Rectal smooth muscle tissue (tissue), 1 donor: ENCODE results near the gene PDE4D.

Experiments used
- H3K27ac ChIP-seq: one replicate; pipeline ENCODE4 v1.7.0; 2013; ENCODE audit warnings: low read depth, low read length, inconsistent platforms
- H3K27me3 ChIP-seq: one replicate; pipeline ENCODE4 v1.7.0; 2013; ENCODE audit warnings: low read length; ENCODE audit not compliant: control insufficient read depth, insufficient read depth
- H3K36me3 ChIP-seq: one replicate; pipeline ENCODE4 v1.7.0; 2013; ENCODE audit warnings: low read length; ENCODE audit not compliant: control insufficient read depth, insufficient read depth
- H3K4me1 ChIP-seq: one replicate; pipeline ENCODE4 v1.7.0; 2013; ENCODE audit warnings: low read length; ENCODE audit not compliant: control insufficient read depth, insufficient read depth
- H3K4me3 ChIP-seq: one replicate; pipeline ENCODE4 v1.7.0; 2013; ENCODE audit warnings: low read length
- H3K9ac ChIP-seq: one replicate; pipeline ENCODE4 v1.7.0; 2013; ENCODE audit warnings: low read length

The PDE4D gene

DNA sequence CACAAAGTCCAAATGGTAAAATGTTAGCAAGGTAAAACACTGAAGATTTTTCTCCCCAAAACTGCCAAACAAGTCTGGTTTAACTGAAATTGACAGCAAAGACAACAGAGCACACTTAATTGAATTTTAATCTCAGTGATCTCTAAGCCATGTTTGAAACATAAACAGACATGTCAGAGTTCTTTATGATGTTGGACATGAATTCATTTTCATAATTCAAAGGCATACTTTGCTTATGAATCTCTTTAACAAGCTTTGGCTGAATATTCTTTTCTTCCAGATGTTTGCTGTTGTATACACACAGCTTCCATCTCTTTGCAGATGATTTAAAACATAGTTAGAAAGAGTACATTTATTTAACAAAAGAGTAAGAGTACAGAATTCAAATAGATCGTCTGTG is 801.6 kb downstream of the PDE4D start:
- Histone ChIP-seq H3K27me3 (no peaks in the 10 kb centered on the region), H3K27ac (no peak overlapping the region), H3K9ac (no peak overlapping the region), H3K36me3 (no peaks in the 10 kb centered on the region), H3K4me3 (no peak overlapping the region), H3K4me1 (peaks cover 15% of the 10 kb centered on the region)

DNA sequence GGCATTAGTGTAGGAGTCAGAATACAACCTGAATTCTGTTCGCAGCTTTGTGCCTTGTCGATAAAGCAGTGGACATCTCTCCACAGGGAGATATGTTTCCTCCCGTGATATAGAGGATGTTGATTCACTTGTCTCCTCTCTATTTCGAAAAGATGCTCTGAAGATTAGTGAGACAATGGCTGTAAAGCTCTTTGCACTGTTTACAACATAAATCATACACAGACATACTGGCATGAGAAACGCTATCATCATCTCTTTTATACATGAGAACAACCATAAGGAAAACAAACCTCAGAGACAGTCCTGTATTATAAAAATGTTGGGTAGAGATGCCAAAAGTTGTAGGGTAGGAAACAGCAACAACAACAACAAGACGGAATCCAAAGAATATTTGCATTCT is 803.2 kb downstream of the PDE4D start:
- Histone ChIP-seq H3K4me1 (peaks cover 14% of the 10 kb centered on the region), H3K9ac (no peak overlapping the region), H3K27me3 (no peaks in the 10 kb centered on the region), H3K36me3 (no peaks in the 10 kb centered on the region), H3K4me3 (no peak overlapping the region), H3K27ac (no peak overlapping the region)

GRCh38 chr5:59089767-59090166 is 803.8 kb downstream of the PDE4D start:
- peaks cover 11% of the 10 kb centered on the region for H3K4me1 ChIP-seq
- H3K9ac ChIP-seq = no peak overlapping the region
- H3K27me3 ChIP-seq = no peaks in the 10 kb centered on the region
- no peak overlapping the region for H3K27ac ChIP-seq
- H3K4me3 ChIP-seq = no peak overlapping the region
- H3K36me3 ChIP-seq = no peaks in the 10 kb centered on the region

DNA sequence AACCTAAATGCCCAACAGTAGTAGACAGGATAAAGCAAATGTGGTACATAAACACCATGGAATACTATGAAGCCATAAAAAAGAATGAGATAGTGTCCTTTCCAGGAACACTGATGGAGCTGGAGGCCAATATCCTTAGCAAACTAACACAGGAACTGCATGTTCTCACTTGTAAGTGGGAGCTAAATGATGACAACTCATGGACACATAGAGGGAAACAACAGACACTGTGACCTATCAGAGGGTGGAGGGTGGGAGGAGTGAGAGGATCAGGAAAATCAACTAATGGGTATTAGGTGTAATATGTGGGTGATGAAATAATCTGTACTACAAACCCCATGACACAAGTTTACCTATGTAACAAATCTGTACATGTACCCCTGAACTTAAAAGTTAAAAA is 805.0 kb downstream of the PDE4D start:
- Histone ChIP-seq H3K36me3 (no peaks in the 10 kb centered on the region), H3K4me1 (peaks cover 11% of the 10 kb centered on the region), H3K27me3 (no peaks in the 10 kb centered on the region), H3K9ac (no peak overlapping the region), H3K27ac (no peak overlapping the region), H3K4me3 (no peak overlapping the region)

GRCh38 chr5:59086024-59086423 is 807.5 kb downstream of the PDE4D start:
- Histone ChIP-seq H3K4me3 (no peak overlapping the region), H3K36me3 (no peaks in the 10 kb centered on the region), H3K9ac (no peak overlapping the region), H3K27me3 (no peaks in the 10 kb centered on the region), H3K4me1 (no peaks in the 10 kb centered on the region), H3K27ac (no peak overlapping the region)

GRCh38 chr5:59081693-59082092 is 811.8 kb downstream of the PDE4D start:
- Histone ChIP-seq H3K27ac (no peak overlapping the region), H3K9ac (no peak overlapping the region), H3K4me1 (peaks cover 6% of the 10 kb centered on the region), H3K27me3 (no peaks in the 10 kb centered on the region), H3K36me3 (no peaks in the 10 kb centered on the region), H3K4me3 (no peak overlapping the region)

GRCh38 chr5:59079622-59080620 is 813.6 kb downstream of the PDE4D start:
- no peak overlapping the region for H3K9ac ChIP-seq
- H3K27ac ChIP-seq = peak overlapping the region; percentile 54
- no peaks in the 10 kb centered on the region for H3K36me3 ChIP-seq
- peaks cover 6% of the 10 kb centered on the region for H3K4me1 ChIP-seq
- H3K4me3 ChIP-seq = no peak overlapping the region
- H3K27me3 ChIP-seq = no peaks in the 10 kb centered on the region

- Histone ChIP-seq H3K36me3 (no peaks in the 10 kb centered on the region), H3K27ac (no peak overlapping the region), H3K4me3 (no peak overlapping the region)
Observed at GRCh38 chr5:59071755-59072549, 821.6 kb downstream of the PDE4D start.

GRCh38 chr5:59069438-59070079 is 824.0 kb downstream of the PDE4D start:
- H3K4me1 ChIP-seq = no peaks in the 10 kb centered on the region
- no peaks in the 10 kb centered on the region for H3K27me3 ChIP-seq
- H3K4me3 ChIP-seq = no peak overlapping the region
- H3K36me3 ChIP-seq = no peaks in the 10 kb centered on the region
- no peak overlapping the region for H3K9ac ChIP-seq
- peak overlapping the region; percentile 29 for H3K27ac ChIP-seq

More at GRCh38 chr5:59071755-59072549, 821.6 kb downstream of the PDE4D start:
- Histone ChIP-seq H3K9ac (no peak overlapping the region), H3K4me1 (no peaks in the 10 kb centered on the region), H3K27me3 (no peaks in the 10 kb centered on the region)

DNA sequence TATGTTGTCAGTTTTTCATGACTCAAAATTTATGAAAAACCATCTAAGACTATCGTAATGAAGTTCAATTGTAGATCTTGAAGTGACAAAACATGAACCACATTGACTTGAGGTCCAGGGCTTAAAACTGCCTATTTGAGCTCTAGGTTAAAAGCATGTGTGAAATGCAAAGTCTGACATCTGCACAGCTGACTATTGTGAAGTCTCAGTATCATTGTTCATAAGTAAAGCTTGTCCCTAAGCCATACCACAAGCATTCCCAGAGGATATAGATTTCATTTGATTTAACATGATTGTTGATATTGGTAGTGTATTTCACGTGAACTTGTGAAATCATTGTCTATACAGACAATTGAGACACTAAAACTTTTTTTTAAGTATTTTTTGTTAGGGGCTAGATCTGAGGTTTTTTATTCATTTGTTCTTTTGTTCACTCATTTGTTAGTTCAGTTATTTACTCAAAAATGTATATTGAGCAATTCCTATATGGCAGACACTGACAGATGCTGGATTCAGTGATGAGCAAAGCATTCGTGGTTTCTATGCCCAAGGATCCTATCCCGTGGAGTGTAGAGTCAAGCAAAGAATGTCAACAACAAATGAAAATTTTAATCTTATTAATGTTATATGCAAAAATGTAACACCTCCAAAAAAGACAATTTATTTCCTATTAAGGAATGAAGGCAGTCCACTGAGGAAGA is 825.4 kb downstream of the PDE4D start:
- no peaks in the 10 kb centered on the region for H3K27me3 ChIP-seq
- H3K4me3 ChIP-seq = no peak overlapping the region
- no peak overlapping the region for H3K9ac ChIP-seq
- no peak overlapping the region for H3K27ac ChIP-seq
- H3K36me3 ChIP-seq = no peaks in the 10 kb centered on the region
- H3K4me1 ChIP-seq = no peaks in the 10 kb centered on the region

DNA sequence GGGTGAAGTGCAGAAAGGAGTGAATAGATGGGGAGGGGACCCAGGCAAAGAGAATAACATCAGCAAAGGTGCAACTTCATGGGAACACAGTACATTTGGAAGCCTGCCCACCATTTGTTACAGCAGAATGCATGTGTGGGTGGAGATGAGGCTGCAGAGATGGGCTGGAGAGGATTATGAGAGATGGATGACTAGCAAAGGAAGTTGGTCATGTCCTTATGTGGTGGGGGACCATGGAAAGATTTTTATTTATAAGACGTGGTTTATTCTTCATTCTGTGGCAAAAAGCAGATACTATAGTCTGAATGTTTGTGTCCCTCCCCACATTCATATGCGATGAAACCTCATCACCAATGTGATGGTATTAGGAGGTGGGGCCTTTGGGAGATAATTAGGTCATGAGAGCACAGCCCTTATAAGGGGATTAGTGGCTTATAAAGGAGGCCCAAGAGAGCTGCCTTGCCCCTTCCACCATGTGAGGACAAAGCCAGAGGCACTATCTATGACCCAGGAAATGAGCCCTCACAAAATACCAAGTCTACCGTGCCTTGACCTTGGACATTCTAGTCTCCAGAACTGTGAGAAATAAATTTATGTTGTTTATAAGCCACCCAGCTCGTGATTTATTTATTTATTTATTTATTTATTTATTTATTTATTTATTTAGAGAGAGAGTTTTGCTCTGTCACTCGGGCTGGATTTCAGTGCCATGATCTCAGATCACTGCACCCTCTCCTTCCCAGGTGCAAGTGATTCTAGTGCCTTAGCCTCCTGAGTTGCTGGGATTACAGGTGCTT is 827.0 kb downstream of the PDE4D start:
- no peak overlapping the region for H3K9ac ChIP-seq
- H3K4me3 ChIP-seq = no peak overlapping the region
- peaks cover under 1% of the 10 kb centered on the region for H3K4me1 ChIP-seq
- no peak overlapping the region for H3K27ac ChIP-seq
- no peaks in the 10 kb centered on the region for H3K36me3 ChIP-seq
- H3K27me3 ChIP-seq = no peaks in the 10 kb centered on the region
